Esophagus squamous epithelium (tissue), 5 donors: Measurements from ENCODE around the gene CYSTM1. TPM values are rescaled to one million over a fixed set of nuclear protein-coding genes. Genes with fewer than 3 reads are reported as not detected.
A peak's percentile ranks its signal among the peaks of the same experiment; 100 is the strongest.

Experiments
- DNase-seq: peaks from one replicate; lab custom pipeline; 2025; lab: John Stamatoyannopoulos, UW
- H3K27ac ChIP-seq, 4 donors: fragments of 200-600 bp; sonication (generic); one replicate each; pipeline ENCODE4 v1.5.1; 2016 to 2019; ENCODE audit warnings: mild to moderate bottlenecking in 1 of 4
- H3K27me3 ChIP-seq, 4 donors: fragments of 200-600 bp; sonication (generic); 1 replicate in 3 of 4; 2 replicates in 1 of 4; pipeline versions ENCODE4 v1.5.1 to v1.6.0; 2017 to 2021; ENCODE audit warnings: antibody characterized with exemption in 1 of 4
- H3K36me3 ChIP-seq, 3 donors: fragments of 200-600 bp; sonication (generic); one replicate each; pipeline ENCODE4 v1.5.1; 2016 to 2019
- H3K4me1 ChIP-seq, 3 donors: fragments of 200-600 bp; sonication (generic); one replicate each; pipeline ENCODE4 v1.5.1; 2017 to 2019
- H3K4me3 ChIP-seq, 4 donors: fragments of 200-600 bp; sonication (generic); 1 replicate in 3 of 4; 2 replicates in 1 of 4; pipeline ENCODE4 v1.5.1; 2016 to 2019; ENCODE audit warnings: mild to moderate bottlenecking in 2 of 4, moderate library complexity in 1 of 4
- H3K9me3 ChIP-seq, 3 donors: fragments of 200-600 bp; sonication (generic); one replicate each; pipeline ENCODE4 v1.5.1; 2016 to 2019
- POLR2A ChIP-seq, 4 donors: fragments of 450-650 bp; IDR thresholded peaks; one replicate each; pipeline ENCODE4 v1.6.1; 2017; ENCODE audit warnings: antibody characterized with exemption in 4 of 4, mild to moderate bottlenecking in 4 of 4, moderate library complexity in 3 of 4
- WGBS, 2 donors: methylation state at CpG; one replicate each; pipeline ENCODE4 v1.1.5; 2018; 5-methylcytosine and 5-hydroxymethylcytosine counted together
- intact Hi-C: fragments of 100-400 bp; cut with DNase I; formaldehyde crosslinking; loops from one replicate; pipeline ENCODE4 v1.15.0; 2022
- total RNA-seq, 4 donors: library from RNA; depleted of rRNA; stranded (reverse); fragments of >200 nt; gene quantifications; one replicate each; pipeline ENCODE4 v1.1.0, GENCODE V29; 2016
- TF ChIP-seq, protein P1 (sequence below), 6 experiments: fragments of 450-650 bp in 4 of 6; fragments of 200-600 bp in 2 of 6; sonication (generic) in 2 of 6; IDR thresholded peaks; one replicate each; pipeline ENCODE4 v1.5.1; 2016 to 2019; ENCODE audit warnings: antibody characterized with exemption in 6 of 6, mild to moderate bottlenecking in 4 of 6, moderate library complexity in 4 of 6
- donor health status: DM: yes; HTN: yes; CAD: no.

The CYSTM1 gene
- total RNA-seq, 4 donors from 2014 or later = 2.6 to 22.5 (median 12.8) TPM

DNA sequence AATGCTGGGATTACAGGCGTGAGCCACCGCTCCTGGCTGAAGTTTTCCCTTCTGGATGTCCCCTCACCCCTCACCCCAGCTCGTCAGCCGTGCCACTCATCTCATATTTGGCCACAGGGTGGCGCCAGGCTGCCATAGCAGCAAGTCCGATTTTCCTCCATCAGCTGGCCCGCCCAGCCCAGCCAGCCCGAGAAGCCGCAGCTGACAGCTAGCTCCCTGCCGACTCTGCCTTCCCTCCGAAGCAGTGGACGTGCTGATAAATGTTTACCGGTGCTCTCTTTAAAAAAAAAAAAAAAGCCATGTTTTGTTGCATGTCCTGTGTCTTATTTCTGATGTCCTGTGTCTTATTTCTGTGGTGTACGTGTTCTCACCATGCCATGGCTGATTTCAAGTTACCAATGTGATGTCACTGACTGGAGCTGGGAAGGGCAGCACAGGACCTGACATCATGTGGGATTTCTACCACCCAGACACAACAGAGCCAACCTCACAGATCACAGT is 69.6 kb downstream of the CYSTM1 start:
- Histone ChIP-seq H3K27ac (peak overlapping the region in 1 of 4 donors; percentile 4), H3K4me1 (peaks cover 29 to 66% (median 46%) of the 10 kb centered on the region in 3 donors), H3K9me3 (no peaks in the 10 kb centered on the region), H3K36me3 (peaks cover 0 to 34% (median 8%) of the 10 kb centered on the region in 3 donors), H3K4me3 (no peak overlapping the region), H3K27me3 (no peaks in the 10 kb centered on the region)
- 18 to 45% methylated on average over 2 to 10 of the region's 14 CpGs for WGBS, 2 donors
- intact Hi-C loops = loop anchor here (2.0 kb wide), 1 partner anchor 106 kb away; no protein-coding TSS in a partner anchor
- TF ChIP-seq POLR2A (IDR thresholded peaks at IDR 0.05) = no peak
- TF ChIP-seq, protein P1, sequence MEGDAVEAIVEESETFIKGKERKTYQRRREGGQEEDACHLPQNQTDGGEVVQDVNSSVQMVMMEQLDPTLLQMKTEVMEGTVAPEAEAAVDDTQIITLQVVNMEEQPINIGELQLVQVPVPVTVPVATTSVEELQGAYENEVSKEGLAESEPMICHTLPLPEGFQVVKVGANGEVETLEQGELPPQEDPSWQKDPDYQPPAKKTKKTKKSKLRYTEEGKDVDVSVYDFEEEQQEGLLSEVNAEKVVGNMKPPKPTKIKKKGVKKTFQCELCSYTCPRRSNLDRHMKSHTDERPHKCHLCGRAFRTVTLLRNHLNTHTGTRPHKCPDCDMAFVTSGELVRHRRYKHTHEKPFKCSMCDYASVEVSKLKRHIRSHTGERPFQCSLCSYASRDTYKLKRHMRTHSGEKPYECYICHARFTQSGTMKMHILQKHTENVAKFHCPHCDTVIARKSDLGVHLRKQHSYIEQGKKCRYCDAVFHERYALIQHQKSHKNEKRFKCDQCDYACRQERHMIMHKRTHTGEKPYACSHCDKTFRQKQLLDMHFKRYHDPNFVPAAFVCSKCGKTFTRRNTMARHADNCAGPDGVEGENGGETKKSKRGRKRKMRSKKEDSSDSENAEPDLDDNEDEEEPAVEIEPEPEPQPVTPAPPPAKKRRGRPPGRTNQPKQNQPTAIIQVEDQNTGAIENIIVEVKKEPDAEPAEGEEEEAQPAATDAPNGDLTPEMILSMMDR (IDR thresholded peaks at IDR 0.05) = peak; percentile 80 to 95 (median 92)
- peak; percentile 33 for DNase-seq

DNA sequence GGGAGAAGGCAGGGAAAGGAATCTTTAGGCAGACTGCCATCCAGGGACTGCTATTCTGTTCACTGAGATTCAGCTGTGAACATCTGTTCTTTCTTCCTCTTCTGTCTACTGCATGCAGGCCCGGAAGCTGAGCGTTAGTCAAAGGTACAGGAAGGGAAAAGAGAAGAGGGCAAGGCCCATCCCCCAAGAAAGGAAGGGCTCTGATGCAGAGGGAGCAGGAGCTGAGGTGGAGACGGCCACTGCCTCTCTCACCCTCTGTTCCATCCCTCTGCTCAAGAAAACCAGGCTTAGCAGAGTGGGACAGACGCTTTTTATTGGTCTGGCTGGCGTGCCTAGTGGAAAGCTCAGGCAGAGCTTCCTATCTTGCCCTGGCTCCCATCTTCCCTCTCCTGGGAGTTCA is 70.4 kb downstream of the CYSTM1 start:
- Histone ChIP-seq H3K4me3 (no peak overlapping the region), H3K36me3 (peaks cover 0 to 41% (median 8%) of the 10 kb centered on the region in 3 donors), H3K27ac (no peak overlapping the region), H3K27me3 (no peaks in the 10 kb centered on the region), H3K4me1 (peaks cover 26 to 59% (median 41%) of the 10 kb centered on the region in 3 donors), H3K9me3 (no peaks in the 10 kb centered on the region)
- intact Hi-C loops = loop anchor here (2.0 kb wide), 1 partner anchor 105 kb away; no protein-coding TSS in a partner anchor
- WGBS, 2 donors = 60 to 92% methylated on average over 2 to 4 of the region's 5 CpGs
- DNase-seq = no peak
- no peak for TF ChIP-seq POLR2A (IDR thresholded peaks at IDR 0.05)

DNA sequence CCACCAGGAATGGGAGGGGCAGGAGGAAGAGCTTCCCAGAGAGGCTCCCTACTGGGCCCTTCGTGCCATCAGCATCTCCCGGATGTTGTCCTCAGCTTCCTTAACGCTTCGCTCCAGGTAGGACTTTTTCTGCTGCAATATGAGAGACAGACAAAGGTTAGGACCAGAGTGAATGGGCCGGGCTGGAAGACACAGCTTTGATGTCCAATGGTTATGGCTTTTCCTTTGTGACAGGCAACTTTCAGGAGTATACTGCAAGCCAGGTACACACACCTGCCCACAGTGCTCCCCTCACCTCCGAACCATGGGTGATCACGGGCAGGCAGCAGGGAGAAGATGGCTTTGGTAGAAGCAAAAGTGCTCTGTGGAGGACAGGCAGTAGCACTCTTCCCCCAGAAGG is 70.9 kb downstream of the CYSTM1 start:
- TF ChIP-seq POLR2A (IDR thresholded peaks at IDR 0.05) = no peak
- TF ChIP-seq, protein P1 (IDR thresholded peaks at IDR 0.05) = no peak
- Histone ChIP-seq H3K27ac (peak overlapping the region in 3 of 4 donors; percentile 13 to 36 (median 31)), H3K4me1 (peaks cover 20 to 54% (median 35%) of the 10 kb centered on the region in 3 donors), H3K4me3 (no peak overlapping the region), H3K9me3 (no peaks in the 10 kb centered on the region), H3K27me3 (no peaks in the 10 kb centered on the region), H3K36me3 (peaks cover 0 to 45% (median 8%) of the 10 kb centered on the region in 3 donors)
- intact Hi-C loops = loop anchor here (2.0 kb wide), 1 partner anchor 105 kb away; no protein-coding TSS in a partner anchor
- DNase-seq = no peak
- 100% methylated on average over 1 to 2 of the region's 7 CpGs for WGBS, 2 donors

DNA sequence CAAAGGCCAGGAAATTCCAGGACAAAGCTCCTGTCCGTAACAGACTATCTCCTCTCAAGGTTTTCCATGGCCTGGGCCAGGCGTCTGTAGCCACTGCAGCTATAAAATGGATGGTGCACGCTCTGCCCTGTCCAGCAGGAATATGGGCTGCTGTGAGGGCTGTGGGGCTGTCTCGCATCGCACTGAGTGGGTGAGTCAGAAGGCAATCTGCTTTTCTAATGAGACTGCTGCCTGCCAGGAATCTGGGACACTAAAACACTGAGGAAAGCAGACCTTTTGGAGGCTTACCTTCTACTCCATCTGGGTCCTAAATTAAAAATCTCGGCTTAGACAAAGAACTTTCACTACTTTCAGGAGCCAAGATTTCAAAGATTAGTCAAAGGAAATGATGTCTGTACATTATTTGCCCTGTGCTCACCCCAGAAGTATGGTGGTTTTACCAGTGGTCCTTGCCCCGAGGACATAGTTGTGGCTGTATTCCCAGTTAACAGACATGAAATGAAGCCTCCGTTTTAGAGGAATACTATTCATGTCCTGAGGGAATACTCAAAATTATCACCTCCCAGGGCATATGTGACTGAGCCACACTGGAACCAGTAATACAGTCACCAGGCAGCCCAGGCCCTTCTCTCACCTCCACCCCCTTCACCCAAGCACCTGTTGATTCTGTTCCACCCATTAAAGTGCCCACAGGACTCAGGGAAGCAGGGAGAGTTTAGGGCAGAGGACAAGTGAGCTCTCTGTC is 71.6 kb downstream of the CYSTM1 start:
- Histone ChIP-seq H3K4me3 (no peak overlapping the region), H3K9me3 (no peaks in the 10 kb centered on the region), H3K27ac (peak overlapping the region in 3 of 4 donors; percentile 13 to 36 (median 31)), H3K27me3 (no peaks in the 10 kb centered on the region), H3K4me1 (peaks cover 14 to 54% (median 29%) of the 10 kb centered on the region in 3 donors), H3K36me3 (peaks cover 0 to 46% (median 8%) of the 10 kb centered on the region in 3 donors)
- no peak for DNase-seq
- intact Hi-C loops = no loop called here
- WGBS, 2 donors = 50 to 54% methylated on average over 8 of the region's 8 CpGs
- TF ChIP-seq POLR2A (IDR thresholded peaks at IDR 0.05) = no peak
- TF ChIP-seq, protein P1 (IDR thresholded peaks at IDR 0.05) = no peak

DNA sequence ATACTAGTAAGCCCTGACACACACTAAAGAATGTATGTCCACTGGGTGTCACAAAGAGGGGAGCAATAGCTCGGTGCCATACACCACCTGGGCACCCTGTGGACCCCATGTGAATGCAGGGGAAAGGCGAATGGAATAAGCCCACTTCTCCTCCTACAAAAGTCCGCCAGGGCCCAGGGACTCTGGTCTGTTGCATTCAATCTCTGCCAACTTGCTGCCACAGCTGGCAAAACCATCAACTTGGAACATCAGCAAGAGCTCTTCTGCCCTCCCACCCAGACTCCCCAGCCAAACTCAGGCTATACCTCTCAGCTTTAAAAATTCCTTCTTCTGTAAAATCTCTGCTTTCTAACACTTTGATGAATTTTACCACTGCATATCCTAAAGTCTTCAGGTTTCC is 73.4 kb downstream of the CYSTM1 start:
- WGBS, 2 donors = 83 to 90% methylated on average over 2 to 3 of the region's 3 CpGs
- peaks cover 0 to 46% (median 8%) of the 10 kb centered on the region in 3 donors for H3K36me3 ChIP-seq
- no peaks in the 10 kb centered on the region for H3K27me3 ChIP-seq
- TF ChIP-seq, protein P1 (IDR thresholded peaks at IDR 0.05) = no peak
- no peak for TF ChIP-seq POLR2A (IDR thresholded peaks at IDR 0.05)
- H3K4me1 ChIP-seq = peaks cover 9 to 51% (median 19%) of the 10 kb centered on the region in 3 donors
- intact Hi-C loops = no loop called here
- H3K4me3 ChIP-seq = no peak overlapping the region
- DNase-seq = no peak
- H3K9me3 ChIP-seq = no peaks in the 10 kb centered on the region
- H3K27ac ChIP-seq = no peak overlapping the region
